ENCODE results near the gene TYK2.

- no peak for TF ChIP-seq CTCF (optimal IDR thresholded peaks at IDR 0.05 in 1 of 3, IDR thresholded peaks at IDR 0.05 in 1 of 3, conservative IDR thresholded peaks at IDR 0.05 in 1 of 3; ENCODE audit: extremely low read depth in 1 of 3, insufficient read depth in 2 of 3, low read length in 3 of 3)
- TF ChIP-seq EZH2 (IDR thresholded peaks at IDR 0.05; ENCODE audit: low read length): no peak
Measured at GRCh38 chr19:10408511-10409283, 28.3 kb upstream of the TYK2 start.

Measured in keratinocyte (primary cell).